WERI-Rb-1 (cell line): ENCODE measurements around the gene TMTC1.

Experiments
- DNase-seq: peaks from one replicate; pipeline ENCODE4 v3.0.0-alpha.2; 2020
- H3K27ac ChIP-seq: fragments of 250-450 bp; sonication (Bioruptor Pico); 2 replicates; pipeline ENCODE4 v1.5.1; 2020; ENCODE audit warnings: mild to moderate bottlenecking, moderate library complexity
- H3K27me3 ChIP-seq: fragments of 250-450 bp; sonication (Bioruptor Pico); 2 replicates; pipeline ENCODE4 v1.5.1; 2021; ENCODE audit warnings: mild to moderate bottlenecking, low read depth, moderate library complexity; ENCODE audit not compliant: insufficient read depth, severe bottlenecking
- H3K36me3 ChIP-seq: fragments of 250-450 bp; sonication (Bioruptor Pico); 2 replicates; pipeline ENCODE4 v1.5.1; 2020; ENCODE audit warnings: mild to moderate bottlenecking, moderate library complexity
- H3K4me3 ChIP-seq: 2 replicates; pipeline ENCODE4 v1.5.1; 2011; ENCODE audit warnings: low read depth, mild to moderate bottlenecking, control low read depth, low read length
- H3K9me3 ChIP-seq: fragments of 250-450 bp; sonication (Bioruptor Pico); 2 replicates; pipeline ENCODE4 v1.5.1; 2021; ENCODE audit warnings: mild to moderate bottlenecking, moderate library complexity; ENCODE audit not compliant: severe bottlenecking
- CTCF ChIP-seq: IDR thresholded peaks from 2 replicates; pipeline ENCODE4 v1.5.1; 2011; ENCODE audit warnings: low read depth, mild to moderate bottlenecking, control low read depth, inconsistent platforms, low read length

Gene TMTC1

DNA sequence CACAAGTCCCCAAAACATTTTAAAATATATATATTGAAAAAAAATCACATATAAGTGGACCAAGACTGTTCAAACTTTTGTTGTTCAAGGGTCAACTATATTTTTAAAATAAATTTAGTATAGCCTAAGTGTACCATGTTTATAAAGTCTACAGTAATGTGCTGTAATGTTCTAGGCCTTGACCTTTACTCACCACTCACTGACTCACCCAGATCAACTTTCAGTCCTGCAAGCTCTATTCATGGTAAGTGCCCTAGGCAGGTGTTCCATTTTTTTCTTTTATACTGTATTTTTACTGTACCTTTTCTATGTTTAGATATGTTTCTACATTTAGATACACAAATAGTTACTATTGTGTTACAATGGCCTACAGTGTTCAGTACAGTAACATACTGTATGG, 23.4 kb upstream of the TMTC1 start:
- Histone ChIP-seq H3K4me3 (no peak overlapping the region), H3K27me3 (no peaks in the 10 kb centered on the region), H3K27ac (no peak overlapping the region), H3K36me3 (no peaks in the 10 kb centered on the region), H3K9me3 (no peaks in the 10 kb centered on the region)
- no peak for DNase-seq
- no peak for TF ChIP-seq CTCF

DNA sequence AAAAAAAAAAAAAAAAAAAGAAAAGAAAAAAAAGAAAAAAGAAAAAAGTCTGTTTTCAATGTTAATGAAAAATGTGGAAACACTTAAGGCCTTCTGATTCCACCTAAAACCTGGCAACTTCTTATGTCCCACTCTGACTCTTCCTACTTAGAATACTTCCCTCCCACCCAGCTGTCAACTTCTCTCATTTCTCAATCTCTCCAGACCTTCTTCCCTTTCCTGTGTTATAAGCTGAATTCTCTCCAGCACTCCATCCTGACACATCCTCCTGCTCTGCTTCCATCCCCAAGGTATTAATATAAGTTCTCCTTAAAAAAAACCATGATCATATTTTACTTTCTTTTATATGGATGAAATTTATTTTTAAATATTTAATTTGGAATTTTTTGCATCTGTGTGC, 20.3 kb upstream of the TMTC1 start:
- TF ChIP-seq CTCF: no peak
- Histone ChIP-seq H3K9me3 (no peaks in the 10 kb centered on the region), H3K36me3 (no peaks in the 10 kb centered on the region), H3K27ac (no peak overlapping the region), H3K4me3 (no peak overlapping the region), H3K27me3 (no peaks in the 10 kb centered on the region)
- no peak for DNase-seq

GRCh38 chr12:29799591-29799990, 15.8 kb upstream of the TMTC1 start:
- Histone ChIP-seq H3K9me3 (no peaks in the 10 kb centered on the region), H3K27ac (no peak overlapping the region), H3K36me3 (no peaks in the 10 kb centered on the region), H3K4me3 (no peak overlapping the region), H3K27me3 (no peaks in the 10 kb centered on the region)
- no peak for TF ChIP-seq CTCF
- DNase-seq: no peak

- TF ChIP-seq CTCF: no peak
- Histone ChIP-seq H3K27ac (no peak overlapping the region), H3K27me3 (no peaks in the 10 kb centered on the region), H3K4me3 (no peak overlapping the region), H3K9me3 (peaks cover 2% of the 10 kb centered on the region), H3K36me3 (no peaks in the 10 kb centered on the region)
- no peak for DNase-seq
Observed at GRCh38 chr12:29797565-29798355, 14.0 kb upstream of the TMTC1 start.

GRCh38 chr12:29796823-29797263, 13.1 kb upstream of the TMTC1 start:
- DNase-seq: no peak
- no peaks in the 10 kb centered on the region for H3K36me3 ChIP-seq
- no peak overlapping the region for H3K27ac ChIP-seq
- H3K4me3 ChIP-seq: no peak overlapping the region
- peaks cover 9% of the 10 kb centered on the region for H3K9me3 ChIP-seq
- no peaks in the 10 kb centered on the region for H3K27me3 ChIP-seq
- TF ChIP-seq CTCF: no peak

DNA sequence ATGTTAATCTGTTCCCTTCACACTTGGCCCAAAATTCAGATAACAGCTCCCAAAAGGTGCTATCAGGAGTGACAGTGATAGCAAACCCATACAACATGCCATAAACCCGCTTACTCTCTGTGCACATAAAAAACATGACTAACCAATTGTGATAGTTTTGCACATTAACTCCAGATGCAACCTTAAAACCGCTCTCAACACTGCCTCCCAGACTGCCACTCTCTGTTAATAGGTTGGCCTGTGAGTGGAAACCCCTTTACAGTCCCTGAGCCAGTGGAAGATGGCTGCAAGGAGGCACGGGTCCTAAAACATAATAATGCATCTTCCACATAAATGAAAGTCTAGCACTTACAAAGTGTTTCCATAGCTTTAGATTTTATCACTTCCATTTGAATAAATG, 12.0 kb upstream of the TMTC1 start:
- DNase-seq: no peak
- H3K4me3 ChIP-seq: no peak overlapping the region

More for the DNA sequence above, 12.0 kb upstream of the TMTC1 start:
- Histone ChIP-seq H3K27ac (no peak overlapping the region), H3K27me3 (no peaks in the 10 kb centered on the region), H3K36me3 (no peaks in the 10 kb centered on the region), H3K9me3 (peaks cover 18% of the 10 kb centered on the region)
- TF ChIP-seq CTCF: no peak
